Prostate gland (tissue), 2 donors: ENCODE measurements around the gene LENG9. TPM values are rescaled to one million over a fixed set of nuclear protein-coding genes. Genes with fewer than 3 reads are reported as not detected.
A peak's percentile ranks its signal among the peaks of the same experiment; 100 is the strongest.

Source experiments
- DNase-seq: peaks from one replicate; pipeline ENCODE4 v3.0.0-alpha.2; 2019; ENCODE audit warnings: low spot score
- H3K27ac ChIP-seq, 2 donors: fragments of 200-600 bp; sonication (generic); 2 replicates each; pipeline ENCODE4 v1.5.1; 2017 to 2019
- H3K27me3 ChIP-seq: fragments of 200-600 bp; sonication (generic); replicated peaks from 2 replicates; pipeline ENCODE4 v1.5.1; 2019; ENCODE audit not compliant: insufficient read depth
- H3K36me3 ChIP-seq, 2 donors: fragments of 200-600 bp; sonication (generic); 1 replicate in 1 of 2; 2 replicates in 1 of 2; pipeline versions ENCODE4 v1.5.1 to v1.8.1; 2017 to 2019
- H3K4me1 ChIP-seq: fragments of 200-600 bp; sonication (generic); replicated peaks from 2 replicates; pipeline ENCODE4 v1.5.1; 2019
- H3K4me3 ChIP-seq, 2 donors: fragments of 200-600 bp; sonication (generic); 2 replicates each; pipeline ENCODE4 v1.5.1; 2017 to 2019
- H3K9me3 ChIP-seq: fragments of 200-600 bp; sonication (generic); 2 replicates; pipeline ENCODE4 v1.5.1; 2017
- POLR2A ChIP-seq: fragments of 450-650 bp; IDR thresholded peaks from one replicate; pipeline ENCODE4 v1.6.1; 2016; ENCODE audit warnings: antibody characterized with exemption, mild to moderate bottlenecking
- POLR2AphosphoS5 ChIP-seq: sonication (generic); formaldehyde crosslinking; IDR thresholded peaks from one replicate; pipeline ENCODE4 v1.6.1; 2017; ENCODE audit warnings: antibody characterized with exemption
- WGBS: methylation state at CpG from one replicate; pipeline ENCODE4 v1.1.5; 2018; 5-methylcytosine and 5-hydroxymethylcytosine counted together
- intact Hi-C: fragments of 100-400 bp; cut with DNase I; formaldehyde crosslinking; loops from one replicate; pipeline ENCODE4 v1.14.2; 2022
- total RNA-seq, 2 donors: library from RNA; depleted of rRNA; stranded (reverse); fragments of >200 nt; gene quantifications; one replicate each; pipeline ENCODE4 v1.1.0, GENCODE V29; 2016
- TF ChIP-seq, protein P1 (sequence below), 4 experiments: fragments of 200-600 bp in 2 of 4; fragments of 450-650 bp in 2 of 4; sonication (generic) in 2 of 4; IDR thresholded peaks; 1 replicate in 3 of 4; 2 replicates in 1 of 4; pipeline ENCODE4 v1.5.1; 2016 to 2019; ENCODE audit warnings: antibody characterized with exemption in 4 of 4, mild to moderate bottlenecking in 2 of 4, moderate library complexity in 2 of 4

LENG9 gene
- total RNA-seq, 2 donors from 2014 or later = 18.6 to 22.2 TPM

DNA sequence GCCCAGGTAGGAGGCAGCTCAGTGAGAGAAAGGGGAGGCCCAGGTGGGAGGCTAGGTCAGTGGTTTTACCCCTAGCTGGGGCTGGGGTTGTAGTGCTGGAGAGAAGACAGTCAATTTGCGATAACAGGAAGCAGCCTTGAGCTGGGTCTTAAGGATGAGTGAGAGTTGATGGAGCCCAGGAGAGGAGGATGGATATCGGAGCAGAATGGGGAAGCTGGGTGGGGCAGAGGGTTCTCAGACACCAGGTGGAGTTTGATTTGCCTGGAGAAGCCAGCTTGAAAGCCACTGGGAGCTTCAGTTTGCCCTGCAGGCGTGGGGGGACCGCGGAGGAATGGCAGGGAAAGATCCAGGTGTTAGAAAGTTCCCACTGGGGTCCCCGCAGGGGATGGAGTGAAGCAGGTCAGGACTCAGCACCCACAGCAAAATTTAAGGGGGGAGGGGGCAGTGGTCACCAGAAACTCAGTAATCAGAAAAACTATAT, 10.4 kb upstream of the LENG9 start:
- 66% methylated on average over 6 of the region's 6 CpGs for WGBS
- H3K27ac ChIP-seq = peak overlapping the region; percentile 87 to 93
- H3K9me3 ChIP-seq = no peaks in the 10 kb centered on the region
- H3K27me3 ChIP-seq = no peaks in the 10 kb centered on the region
- no peaks in the 10 kb centered on the region for H3K36me3 ChIP-seq
- intact Hi-C loops = no loop called here
- H3K4me3 ChIP-seq = no peak overlapping the region
- no peak for TF ChIP-seq POLR2AphosphoS5
- TF ChIP-seq, protein P1, sequence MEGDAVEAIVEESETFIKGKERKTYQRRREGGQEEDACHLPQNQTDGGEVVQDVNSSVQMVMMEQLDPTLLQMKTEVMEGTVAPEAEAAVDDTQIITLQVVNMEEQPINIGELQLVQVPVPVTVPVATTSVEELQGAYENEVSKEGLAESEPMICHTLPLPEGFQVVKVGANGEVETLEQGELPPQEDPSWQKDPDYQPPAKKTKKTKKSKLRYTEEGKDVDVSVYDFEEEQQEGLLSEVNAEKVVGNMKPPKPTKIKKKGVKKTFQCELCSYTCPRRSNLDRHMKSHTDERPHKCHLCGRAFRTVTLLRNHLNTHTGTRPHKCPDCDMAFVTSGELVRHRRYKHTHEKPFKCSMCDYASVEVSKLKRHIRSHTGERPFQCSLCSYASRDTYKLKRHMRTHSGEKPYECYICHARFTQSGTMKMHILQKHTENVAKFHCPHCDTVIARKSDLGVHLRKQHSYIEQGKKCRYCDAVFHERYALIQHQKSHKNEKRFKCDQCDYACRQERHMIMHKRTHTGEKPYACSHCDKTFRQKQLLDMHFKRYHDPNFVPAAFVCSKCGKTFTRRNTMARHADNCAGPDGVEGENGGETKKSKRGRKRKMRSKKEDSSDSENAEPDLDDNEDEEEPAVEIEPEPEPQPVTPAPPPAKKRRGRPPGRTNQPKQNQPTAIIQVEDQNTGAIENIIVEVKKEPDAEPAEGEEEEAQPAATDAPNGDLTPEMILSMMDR (IDR thresholded peaks at IDR 0.05) = no peak
- TF ChIP-seq POLR2A = no peak
- H3K4me1 ChIP-seq = peaks cover 6% of the 10 kb centered on the region
- DNase-seq = no peak

DNA sequence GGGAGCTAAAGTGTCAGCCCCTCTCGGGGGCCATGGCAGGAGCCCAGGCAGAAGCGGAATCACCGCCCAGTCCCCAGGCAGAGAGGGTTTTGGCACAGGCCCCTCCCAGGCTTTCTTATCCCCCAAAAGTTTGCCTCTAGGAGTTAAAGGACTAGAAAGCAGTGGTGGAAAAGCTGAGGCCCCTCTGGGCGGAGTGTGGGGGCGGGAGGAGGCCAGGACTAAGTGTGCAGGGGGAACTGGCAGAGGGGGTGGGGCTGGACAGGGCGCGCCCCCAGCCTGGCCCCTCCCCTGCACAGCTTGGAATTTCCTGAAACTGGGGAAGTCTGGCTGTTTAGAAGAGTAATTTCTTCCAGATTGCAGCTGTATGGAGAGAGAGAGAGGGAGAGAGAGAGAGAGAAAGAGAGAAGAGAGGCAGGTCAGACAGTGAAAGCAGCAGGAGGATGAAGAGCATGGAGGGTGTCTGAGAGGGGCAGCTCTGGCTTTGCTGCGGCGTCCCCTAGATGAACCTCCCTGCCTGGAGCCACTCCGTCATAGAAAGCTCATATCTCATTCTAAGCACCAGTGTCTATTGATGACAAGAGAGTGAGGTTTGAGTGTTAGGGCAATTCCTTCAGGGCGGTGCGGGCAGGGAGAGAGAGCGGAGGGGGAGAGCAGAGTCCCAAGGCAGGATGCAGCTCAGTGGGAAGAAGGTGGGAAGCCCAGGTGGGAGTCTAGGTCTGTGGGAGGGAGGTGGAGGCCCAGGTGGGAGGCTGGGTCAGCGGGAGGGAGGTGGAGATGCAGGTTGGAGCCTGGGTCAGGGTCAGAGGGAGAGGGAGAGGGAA, 9.7 kb upstream of the LENG9 start, which contains the start of gene CDC42EP5:
TSS of gene CDC42EP5 (minus strand) at position 226 of the 821 bp plus-strand sequence. CDS start 7,749 bp downstream, outside the sequence.
- 8% methylated on average over 14 of the region's 14 CpGs for WGBS
- peak; percentile 55 for DNase-seq
- no peaks in the 10 kb centered on the region for H3K36me3 ChIP-seq
- intact Hi-C loops = no loop called here
- H3K9me3 ChIP-seq = no peaks in the 10 kb centered on the region
- H3K4me3 ChIP-seq = peak within 1 kb of the TSS; percentile 46 to 47
- H3K27me3 ChIP-seq = no peaks in the 10 kb centered on the region
- peak within 1 kb of the TSS; percentile 87 to 93 for H3K27ac ChIP-seq
- peaks cover 7% of the 10 kb centered on the region for H3K4me1 ChIP-seq
- TF ChIP-seq, protein P1 (IDR thresholded peaks at IDR 0.05) = no peak
- peak; percentile 85 for TF ChIP-seq POLR2A
- TF ChIP-seq POLR2AphosphoS5 = peak; percentile 65

DNA sequence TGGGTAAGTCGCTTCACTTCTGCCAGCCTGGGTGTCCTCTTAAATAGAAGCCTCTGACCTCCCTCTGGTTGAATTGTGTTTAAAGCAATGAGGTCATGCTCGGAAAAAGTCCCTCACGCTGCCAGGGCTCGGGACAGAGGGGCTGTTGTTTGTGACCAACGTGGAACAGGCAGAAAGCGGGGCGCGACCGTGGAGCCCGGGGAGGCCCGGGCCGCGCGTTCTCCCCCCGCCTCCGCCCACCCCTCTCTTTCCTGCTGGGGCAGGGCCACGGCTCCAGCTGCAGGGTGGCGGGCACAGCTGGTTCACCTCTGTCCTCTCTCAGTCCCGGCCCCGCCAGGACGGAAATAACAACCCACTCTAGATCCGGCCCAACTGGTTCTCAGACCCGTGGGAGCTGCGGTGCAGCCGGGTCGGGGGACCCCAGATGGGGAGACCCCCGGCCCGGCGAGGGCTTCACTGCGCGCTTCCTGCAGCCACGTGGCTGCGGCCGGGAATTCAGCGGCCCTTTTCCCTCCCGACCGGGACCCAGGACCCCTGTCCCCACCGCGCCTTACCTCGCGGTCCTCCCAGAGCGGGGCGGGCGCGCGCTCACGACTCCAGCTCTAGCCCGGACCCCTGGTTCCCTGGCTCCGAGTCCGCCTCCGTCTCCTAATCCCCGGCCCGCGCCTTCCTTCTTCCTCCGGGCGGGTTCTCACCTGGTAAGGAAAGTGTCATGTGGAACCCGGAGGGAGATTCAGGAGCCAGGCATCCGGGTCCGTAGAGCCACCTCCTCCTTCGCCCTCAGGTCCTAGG, 7.6 kb upstream of the LENG9 start:
- WGBS = 1% methylated on average over 56 of the region's 60 CpGs
- peak overlapping the region; percentile 96 to 98 for H3K27ac ChIP-seq
- TF ChIP-seq POLR2AphosphoS5 (peak; percentile 9), POLR2A (peak; percentile 16)
- TF ChIP-seq, protein P1 (IDR thresholded peaks at IDR 0.05) = peak in 1 of 4 experiments; percentile 4
- H3K9me3 ChIP-seq = no peaks in the 10 kb centered on the region
- intact Hi-C loops = no loop called here
- H3K36me3 ChIP-seq = no peaks in the 10 kb centered on the region
- H3K27me3 ChIP-seq = no peaks in the 10 kb centered on the region
- H3K4me3 ChIP-seq = peak overlapping the region; percentile 55 to 69
- DNase-seq = no peak
- H3K4me1 ChIP-seq = peaks cover 7% of the 10 kb centered on the region

DNA sequence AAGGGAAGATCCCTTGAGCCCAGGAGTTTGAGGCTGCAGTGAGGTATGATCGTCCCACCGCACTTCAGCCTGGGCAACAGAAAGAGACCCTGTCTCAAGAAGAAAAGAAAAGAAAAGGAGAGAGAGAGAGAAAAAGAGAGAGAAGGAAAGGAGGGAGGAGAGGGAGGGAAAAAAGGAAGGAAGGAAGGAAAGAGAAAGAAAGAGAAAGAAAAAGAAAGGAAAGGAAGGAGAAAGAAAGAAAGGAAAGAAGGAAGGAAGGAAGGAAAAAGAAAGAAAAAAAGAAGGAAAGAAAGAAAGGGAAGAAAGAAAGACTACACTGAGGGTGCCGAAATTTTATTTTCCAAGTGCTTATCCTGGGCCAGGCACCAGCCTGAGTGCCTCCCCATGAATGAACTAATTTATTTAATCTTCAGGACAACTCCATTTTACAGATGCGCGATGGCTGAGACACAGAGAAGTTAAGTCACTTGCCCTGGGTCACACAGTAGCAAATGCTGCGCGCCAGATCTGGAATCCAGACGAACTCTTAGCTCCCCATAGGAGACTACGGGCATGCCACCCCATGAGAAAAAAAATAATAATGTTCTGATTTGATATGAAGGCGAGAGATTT, 6.8 kb upstream of the LENG9 start:
- Histone ChIP-seq H3K27ac (peak overlapping the region; percentile 96 to 98), H3K4me1 (peaks cover 7% of the 10 kb centered on the region), H3K4me3 (peak overlapping the region; percentile 55 to 69), H3K36me3 (no peaks in the 10 kb centered on the region), H3K9me3 (no peaks in the 10 kb centered on the region), H3K27me3 (no peaks in the 10 kb centered on the region)
- DNase-seq = no peak
- intact Hi-C loops = no loop called here
- TF ChIP-seq, protein P1 (IDR thresholded peaks at IDR 0.05) = no peak
- TF ChIP-seq POLR2A (no peak), POLR2AphosphoS5 (no peak)
- WGBS = 68% methylated on average over 10 of the region's 10 CpGs
